Activated CD8-positive, alpha-beta memory T cell treated with anti-CD3 and anti-CD28 coated beads, Interleukin-2, amount 10 ng/mL, durations not matched to agents 7 days and 5 days (primary cell): ENCODE data around the gene RPL28. TPM values are rescaled to one million over a fixed set of nuclear protein-coding genes. Genes with fewer than 3 reads are reported as not detected.

Source experiments
- ATAC-seq: fragments of 150-1000 bp; cut with Tn5 transposase; one replicate; pipeline ENCODE4 v1.10.0; 2021; ENCODE audit warnings: moderate library complexity
- CTCF ChIA-PET: fragments of 350-600 bp; sonication (Branson Sonifier 250); formaldehyde crosslinking; loops from one replicate; lab custom pipeline; 2021; ENCODE audit warnings: antibody characterized with exemption; lab: Charles Lee
- DNase-seq: peaks from one replicate; pipeline ENCODE4 v3.0.0-alpha.2; 2020
- H3K27ac Mint-ChIP-seq: one replicate; pipeline ENCODE4 v1.8.0; 2021; ENCODE audit warnings: mild to moderate bottlenecking, mixed read lengths
- H3K27me3 Mint-ChIP-seq: one replicate; pipeline ENCODE4 v1.8.0; 2021; ENCODE audit warnings: mixed read lengths
- H3K36me3 Mint-ChIP-seq: one replicate; pipeline ENCODE4 v1.8.0; 2021; ENCODE audit warnings: mild to moderate bottlenecking, mixed read lengths
- H3K4me1 Mint-ChIP-seq: one replicate; pipeline ENCODE4 v1.8.0; 2021; ENCODE audit warnings: mixed read lengths
- H3K4me3 Mint-ChIP-seq: one replicate; pipeline ENCODE4 v1.8.0; 2021; ENCODE audit warnings: mild to moderate bottlenecking, moderate library complexity, mixed read lengths
- H3K9me3 Mint-ChIP-seq: one replicate; pipeline ENCODE4 v1.8.0; 2022; ENCODE audit warnings: low read depth, mixed read lengths
- total RNA-seq, 2 experiments: library from RNA; stranded (reverse); gene quantifications; one replicate each; pipeline ENCODE4 v1.2.3, GENCODE V29; 2021

The RPL28 gene
- total RNA-seq, 2 experiments from 2014 or later: 2,244 to 2,759 TPM

DNA sequence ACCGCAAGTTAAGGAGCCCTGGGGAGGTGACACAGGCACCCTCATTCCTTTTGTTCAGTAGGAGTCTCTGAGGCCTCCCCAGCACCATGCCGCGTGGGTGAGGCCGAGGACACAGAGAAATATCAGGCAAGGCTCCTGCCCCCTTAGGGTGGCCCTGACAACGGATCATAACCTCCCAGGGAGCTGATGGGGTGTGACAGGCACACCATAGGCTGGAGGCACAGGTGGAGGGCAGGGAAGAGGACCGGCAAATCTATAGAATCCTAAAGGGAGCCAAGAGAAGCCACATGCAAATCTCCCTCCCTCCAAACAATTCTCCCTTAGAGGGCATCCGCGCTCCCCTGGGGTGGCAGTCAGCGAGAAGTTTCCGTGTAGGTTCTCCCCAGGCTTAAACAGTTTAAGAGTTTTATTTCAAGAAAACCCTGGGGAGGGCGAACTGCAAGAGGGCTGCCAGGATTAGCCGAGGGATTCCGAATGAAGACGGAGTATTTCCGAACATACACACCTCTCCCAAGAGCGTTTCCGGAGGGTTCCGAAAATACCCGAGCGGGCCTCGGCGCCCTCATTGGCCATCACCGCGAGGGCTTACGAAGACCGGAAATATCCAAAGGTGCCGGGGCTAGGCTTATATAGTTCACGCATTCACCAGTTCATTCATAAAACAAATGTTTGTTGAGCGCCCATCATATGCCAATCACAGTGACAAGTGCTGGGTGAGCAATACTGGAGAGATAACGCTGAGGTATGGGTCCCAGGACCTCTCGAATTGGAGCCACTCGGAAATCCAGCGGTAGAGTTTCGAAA lies 610 bp upstream of the RPL28 start:
- H3K36me3 Mint-ChIP-seq: peaks cover 53% of the 10 kb centered on the region
- H3K27ac Mint-ChIP-seq: peak overlapping the region; percentile 96
- peak overlapping the region; percentile 96 for H3K4me3 Mint-ChIP-seq
- H3K4me1 Mint-ChIP-seq: peaks cover 58% of the 10 kb centered on the region
- ATAC-seq: peak; percentile 80
- peak; percentile 99 for DNase-seq
- H3K9me3 Mint-ChIP-seq: no peaks in the 10 kb centered on the region
- H3K27me3 Mint-ChIP-seq: no peaks in the 10 kb centered on the region
- CTCF ChIA-PET: interaction anchor here (1.1 to 3.4 kb wide), 10 partner anchors 33 to 244 kb away, joined by 3 to 58 read pairs (median 15); partner anchors contain the start of gene KMT5C

DNA sequence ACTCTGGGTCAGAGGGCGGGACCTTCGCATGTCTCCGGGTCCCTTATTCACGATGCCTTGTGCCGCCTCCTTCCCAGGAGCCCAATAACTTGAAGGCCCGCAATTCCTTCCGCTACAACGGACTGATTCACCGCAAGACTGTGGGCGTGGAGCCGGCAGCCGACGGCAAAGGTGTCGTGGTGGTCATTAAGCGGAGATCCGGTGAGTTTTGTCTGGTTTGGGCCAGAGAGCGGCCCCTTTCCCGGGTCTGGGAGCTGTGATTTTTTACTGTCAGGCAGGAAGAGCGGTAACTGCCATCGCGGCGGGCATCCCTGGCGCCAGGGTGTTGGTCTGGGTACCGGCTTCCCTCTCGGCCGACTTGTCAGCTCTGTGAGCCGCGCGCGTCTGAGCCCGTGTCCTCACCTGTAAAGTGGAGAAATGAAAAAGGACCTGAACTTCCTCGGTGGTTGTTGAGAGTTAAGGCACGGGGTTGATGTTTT lies 800 bp downstream of the RPL28 start:
- H3K4me1 Mint-ChIP-seq: peaks cover 59% of the 10 kb centered on the region
- CTCF ChIA-PET: interaction anchor here (2.0 kb wide), 2 partner anchors 48 to 118 kb away, joined by 5 to 10 read pairs; partner anchors contain the start of gene KMT5C
- peak overlapping the region; percentile 96 for H3K27ac Mint-ChIP-seq

DNA sequence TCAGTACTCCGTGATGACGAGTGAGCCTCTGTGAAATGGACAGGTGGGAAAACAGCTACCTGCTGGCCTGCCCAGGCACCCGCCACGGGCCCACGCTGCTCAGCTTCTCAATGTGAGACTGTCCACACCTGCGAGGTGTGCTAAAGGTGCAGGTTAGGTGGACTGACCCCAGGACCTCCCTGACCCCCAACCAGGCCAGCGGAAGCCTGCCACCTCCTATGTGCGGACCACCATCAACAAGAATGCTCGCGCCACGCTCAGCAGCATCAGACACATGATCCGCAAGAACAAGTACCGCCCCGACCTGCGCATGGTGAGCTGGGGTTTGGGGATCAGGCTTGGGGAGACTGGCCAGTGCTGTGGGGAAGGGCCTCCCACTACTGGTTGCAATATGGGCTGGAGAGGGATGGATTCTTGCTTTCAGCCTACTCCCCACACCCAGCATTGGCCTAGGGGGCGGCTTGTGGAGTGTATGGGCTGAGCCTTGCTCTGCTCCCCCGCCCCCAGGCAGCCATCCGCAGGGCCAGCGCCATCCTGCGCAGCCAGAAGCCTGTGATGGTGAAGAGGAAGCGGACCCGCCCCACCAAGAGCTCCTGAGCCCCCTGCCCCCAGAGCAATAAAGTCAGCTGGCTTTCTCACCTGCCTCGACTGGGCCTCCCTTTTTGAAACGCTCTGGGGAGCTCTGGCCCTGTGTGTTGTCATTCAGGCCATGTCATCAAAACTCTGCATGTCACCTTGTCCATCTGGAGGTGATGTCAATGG lies 2.2 kb downstream of the RPL28 start:
- Mint-ChIP-seq H3K4me1 (peaks cover 45% of the 10 kb centered on the region), H3K36me3 (peaks cover 43% of the 10 kb centered on the region), H3K27ac (peak overlapping the region; percentile 96)

More for the DNA sequence above, 800 bp downstream of the RPL28 start:
- Mint-ChIP-seq H3K9me3 (no peaks in the 10 kb centered on the region), H3K4me3 (peak overlapping the region; percentile 96), H3K27me3 (no peaks in the 10 kb centered on the region), H3K36me3 (peaks cover 53% of the 10 kb centered on the region)
- DNase-seq (no peak), ATAC-seq (no peak)

GRCh38 chr19:55389386-55390317 lies 3.9 kb downstream of the RPL28 start:
- Mint-ChIP-seq H3K4me3 (peak overlapping the region; percentile 15), H3K4me1 (peaks cover 36% of the 10 kb centered on the region), H3K27me3 (no peaks in the 10 kb centered on the region), H3K36me3 (peaks cover 43% of the 10 kb centered on the region), H3K9me3 (no peaks in the 10 kb centered on the region), H3K27ac (no peak overlapping the region)
- CTCF ChIA-PET: interaction anchor here (1.0 to 2.2 kb wide), 6 partner anchors 28 to 224 kb away, joined by 3 to 4 read pairs (median 4); partner anchors contain the start of gene DNAAF3
- DNase-seq (no peak), ATAC-seq (no peak)

More for the DNA sequence above, 2.2 kb downstream of the RPL28 start:
- ATAC-seq (no peak), DNase-seq (no peak)
- no peaks in the 10 kb centered on the region for H3K9me3 Mint-ChIP-seq
- no peaks in the 10 kb centered on the region for H3K27me3 Mint-ChIP-seq
- peak overlapping the region; percentile 96 for H3K4me3 Mint-ChIP-seq
- CTCF ChIA-PET: interaction anchor here (1.0 to 2.0 kb wide), 7 partner anchors 16 to 222 kb away, joined by 3 to 10 read pairs (median 5); partner anchors contain the start of genes DNAAF3 and KMT5C

GRCh38 chr19:55390461-55390880 lies 4.7 kb downstream of the RPL28 start:
- H3K4me3 Mint-ChIP-seq: no peak overlapping the region
- H3K36me3 Mint-ChIP-seq: peaks cover 43% of the 10 kb centered on the region
- H3K9me3 Mint-ChIP-seq: no peaks in the 10 kb centered on the region
- no peaks in the 10 kb centered on the region for H3K27me3 Mint-ChIP-seq
- DNase-seq (no peak), ATAC-seq (no peak)
- CTCF ChIA-PET: interaction anchor here (0.6 to 2.2 kb wide), 4 partner anchors 17 to 113 kb away, joined by 3 to 4 read pairs (median 4); partner anchors contain the start of gene UBE2S
- peaks cover 34% of the 10 kb centered on the region for H3K4me1 Mint-ChIP-seq
- no peak overlapping the region for H3K27ac Mint-ChIP-seq

DNA sequence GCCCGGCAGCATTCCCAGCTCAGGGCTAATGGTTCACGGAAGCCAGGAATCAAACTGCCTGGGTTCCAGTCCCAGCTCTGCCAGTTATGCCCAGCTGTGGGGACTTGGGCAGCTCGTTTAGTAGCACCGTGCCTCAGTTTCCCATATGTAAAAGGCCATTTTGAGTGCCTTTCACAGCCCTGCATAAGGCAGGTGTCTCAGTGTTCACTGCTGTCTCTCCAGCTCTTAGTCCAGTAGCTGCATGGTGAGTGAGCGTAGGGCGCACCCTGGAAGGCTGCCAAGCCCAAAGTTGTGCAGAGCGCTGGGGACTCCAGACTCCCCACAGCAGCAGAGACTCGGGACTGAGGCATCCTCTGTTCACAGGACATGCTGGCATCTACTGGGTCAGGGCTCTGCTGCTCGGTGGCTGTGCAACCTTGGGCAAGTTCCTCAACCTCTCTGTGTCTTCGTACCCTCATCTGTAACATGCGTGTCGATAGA lies 5.5 kb downstream of the RPL28 start:
- H3K36me3 Mint-ChIP-seq: peaks cover 37% of the 10 kb centered on the region
- CTCF ChIA-PET: interaction anchor here (2.2 kb wide), 1 partner anchor 99 kb away, joined by 4 read pairs; no protein-coding TSS in a partner anchor
- no peak for ATAC-seq

GRCh38 chr19:55391702-55392615 lies 6.2 kb downstream of the RPL28 start:
- Mint-ChIP-seq H3K9me3 (no peaks in the 10 kb centered on the region), H3K27me3 (no peaks in the 10 kb centered on the region), H3K4me3 (no peak overlapping the region), H3K27ac (no peak overlapping the region), H3K36me3 (peaks cover 30% of the 10 kb centered on the region), H3K4me1 (peaks cover 30% of the 10 kb centered on the region)
- DNase-seq (no peak), ATAC-seq (no peak)
- CTCF ChIA-PET: interaction anchor here (2.2 kb wide), 1 partner anchor 100 kb away, joined by 4 read pairs; no protein-coding TSS in a partner anchor

More for the DNA sequence above, 5.5 kb downstream of the RPL28 start:
- Mint-ChIP-seq H3K27ac (peak overlapping the region; percentile 11), H3K4me3 (no peak overlapping the region), H3K4me1 (peaks cover 34% of the 10 kb centered on the region), H3K27me3 (no peaks in the 10 kb centered on the region), H3K9me3 (no peaks in the 10 kb centered on the region)
- no peak for DNase-seq

- Mint-ChIP-seq H3K36me3 (peaks cover 19% of the 10 kb centered on the region), H3K4me1 (peaks cover 25% of the 10 kb centered on the region), H3K9me3 (no peaks in the 10 kb centered on the region), H3K27ac (no peak overlapping the region), H3K4me3 (no peak overlapping the region), H3K27me3 (no peaks in the 10 kb centered on the region)
- CTCF ChIA-PET: no interaction called here
- no peak for DNase-seq
- ATAC-seq: no peak
These were observed 7.4 kb downstream of the RPL28 start for GRCh38 chr19:55392820-55393761.

DNA sequence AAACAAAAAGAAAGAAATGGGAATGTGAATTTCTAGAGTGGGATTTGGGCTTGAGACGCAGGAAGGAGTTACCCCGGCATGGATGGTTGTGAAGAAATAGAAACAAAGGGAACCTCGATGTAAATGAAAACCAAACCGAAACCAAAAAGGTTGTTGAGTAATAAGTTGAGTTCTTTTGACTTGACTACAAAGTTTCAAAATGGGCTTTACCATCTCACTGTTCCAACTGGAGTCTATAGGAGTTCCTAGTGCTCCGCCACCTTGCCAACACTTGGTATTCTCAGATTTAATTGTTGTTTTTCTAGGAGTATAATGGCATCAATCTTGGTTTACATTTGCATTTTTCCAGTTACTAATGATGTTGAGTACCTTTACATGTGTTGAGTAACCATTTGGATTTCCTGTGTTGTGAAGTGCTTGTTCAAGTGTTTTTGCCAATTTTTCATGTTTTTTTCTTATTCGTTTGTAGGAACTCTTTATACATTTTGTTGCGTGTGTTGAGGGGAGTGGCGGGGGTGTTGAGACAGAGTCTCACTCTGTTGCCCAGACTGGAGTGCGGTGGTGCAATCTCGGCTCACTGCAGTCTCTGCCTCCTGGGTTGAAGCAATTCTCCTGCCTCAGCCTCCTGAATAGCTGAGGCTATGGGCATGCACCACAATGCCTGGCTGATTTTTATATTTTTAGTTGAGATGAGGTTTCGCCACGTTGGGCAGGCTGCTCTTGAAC lies 12.6 kb downstream of the RPL28 start:
- DNase-seq (no peak), ATAC-seq (peak; percentile 43)
- CTCF ChIA-PET: no interaction called here
- Mint-ChIP-seq H3K27me3 (no peaks in the 10 kb centered on the region), H3K36me3 (peaks cover 30% of the 10 kb centered on the region), H3K9me3 (no peaks in the 10 kb centered on the region), H3K4me1 (peaks cover 38% of the 10 kb centered on the region), H3K4me3 (peak overlapping the region; percentile 59), H3K27ac (peak overlapping the region; percentile 88)
